Fibroblast of skin of abdomen (primary cell): ENCODE results near the gene POTEG.
"Not testable (repeated sequence)": the region's sequence is repeated elsewhere in the genome, so short reads cannot be mapped to it uniquely, and the experiment has no call there.

Experiments
- DNase-seq: peaks from one replicate; pipeline ENCODE4 v3.0.0-alpha.2; 2013

POTEG gene

GRCh38 chr14:19372813-19373500 lies 61.2 kb downstream of the POTEG start:
- DNase-seq = not testable (repeated sequence)

DNA sequence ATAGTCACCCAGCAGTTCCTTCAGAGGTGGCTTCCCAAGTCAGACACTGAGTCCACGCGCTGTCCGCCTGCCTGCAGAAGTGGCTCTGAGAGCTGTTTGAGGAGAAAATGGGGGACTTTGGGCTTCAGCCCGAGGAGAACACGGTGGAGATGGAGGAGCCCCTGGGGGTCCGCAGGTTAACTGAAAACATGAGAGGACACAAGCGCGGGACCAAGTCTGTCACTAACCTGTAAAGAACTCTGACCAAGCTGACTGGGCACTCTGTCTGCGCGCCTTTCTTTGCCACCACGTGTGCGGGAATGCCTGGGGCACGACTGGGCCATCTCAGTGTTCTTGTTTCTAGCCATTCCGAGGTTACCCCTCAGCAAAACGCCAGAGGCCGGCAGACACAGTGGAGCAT lies 62.4 kb downstream of the POTEG start:
- not testable (repeated sequence) for DNase-seq

GRCh38 chr14:19362803-19363202 lies 71.3 kb downstream of the POTEG start:
- not testable (repeated sequence) for DNase-seq

- not testable (repeated sequence) for DNase-seq
Measured at GRCh38 chr14:19362323-19362722, 71.8 kb downstream of the POTEG start.

DNA sequence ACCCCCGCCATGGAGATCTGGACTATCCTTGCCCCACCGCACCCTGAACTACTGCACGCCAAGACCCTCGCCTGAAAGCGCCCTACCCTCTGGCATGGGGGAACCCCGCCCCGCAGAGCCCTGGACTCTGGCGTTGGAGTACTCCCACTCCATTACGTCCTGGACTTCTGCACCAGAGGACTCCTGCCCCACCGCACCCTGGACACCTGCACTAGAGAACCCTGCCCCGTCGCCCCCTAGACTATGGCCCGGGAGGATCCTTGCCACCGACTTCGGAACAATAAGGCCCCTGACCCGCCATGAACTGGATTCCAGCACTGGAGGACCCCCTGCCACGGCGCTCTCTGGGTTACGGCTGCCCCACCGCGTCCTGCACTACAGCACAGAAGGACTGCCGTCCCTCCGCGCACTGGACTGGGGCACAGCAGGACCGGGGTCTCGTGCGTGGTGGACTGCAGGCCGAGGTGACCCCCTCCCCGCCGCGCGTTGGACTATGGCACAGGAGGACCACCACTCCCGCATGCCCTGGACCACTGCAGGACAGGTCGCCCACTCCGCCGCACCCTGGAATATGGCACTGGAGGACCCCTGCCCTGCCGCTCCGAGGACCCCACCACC lies 72.4 kb downstream of the POTEG start:
- DNase-seq = not testable (repeated sequence)

DNA sequence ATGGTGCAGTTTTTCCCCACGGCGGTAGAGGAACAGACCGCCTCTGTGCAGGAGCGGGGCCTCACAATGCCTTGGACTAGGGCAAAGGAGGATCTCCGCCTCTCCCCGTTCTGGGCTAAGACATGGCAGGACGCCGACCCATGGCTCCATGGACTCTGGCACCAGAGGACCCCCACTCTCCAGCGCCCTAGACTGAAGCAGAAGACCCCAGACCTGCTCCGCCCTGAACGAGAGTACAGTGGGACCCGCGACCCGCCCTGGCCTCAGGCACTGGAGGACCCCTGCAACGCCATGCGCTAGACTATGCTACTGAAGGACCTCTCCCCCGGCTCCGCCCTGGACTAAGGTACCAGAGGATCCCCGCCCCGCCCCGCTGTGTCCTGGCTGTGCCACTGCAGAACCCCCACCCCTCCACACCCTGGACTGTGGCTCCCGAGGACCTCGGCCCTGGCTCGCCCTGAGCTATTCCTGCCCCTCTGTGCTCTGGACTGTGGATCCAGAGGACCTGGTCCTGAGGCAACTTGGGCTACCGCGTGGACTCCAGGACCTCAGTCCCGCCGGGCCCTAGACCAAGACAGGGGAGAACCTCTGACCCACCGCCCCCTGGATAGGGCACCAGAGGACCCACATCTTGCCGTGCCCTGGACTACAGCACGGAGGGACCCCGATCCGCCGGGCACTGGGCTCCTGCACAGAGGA lies 73.1 kb downstream of the POTEG start:
- DNase-seq = not testable (repeated sequence)
